Endometrium (tissue), 2 donors: ENCODE data around the gene FCRL6.

ENCODE experiments used
- FAIRE-seq: peaks from 2 replicates; lab custom pipeline; 2012; peaks lifted over from hg19 to GRCh38; lab: Jason Lieb, UNC
- donor health status: control.
- donor health status: control.

The FCRL6 gene

DNA sequence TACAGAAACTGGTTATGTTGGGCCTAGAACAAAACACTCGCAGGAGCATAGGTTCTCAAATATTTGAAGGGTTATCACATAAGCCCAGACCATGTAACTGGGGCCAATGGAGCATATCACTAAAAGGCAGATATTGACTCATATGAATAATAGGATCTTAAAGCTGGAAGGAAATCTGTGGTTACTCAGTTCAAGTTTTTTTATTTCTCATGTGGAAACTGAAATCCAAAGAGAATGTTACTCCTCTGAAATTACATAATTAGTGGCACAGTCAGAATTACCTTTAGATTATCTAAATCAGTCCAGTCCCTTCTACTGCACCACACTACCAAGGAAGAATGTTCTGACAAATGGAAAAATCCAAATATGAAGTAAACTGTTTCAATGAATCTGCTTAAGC is 36.6 kb downstream of the FCRL6 start:
- no peak for FAIRE-seq

DNA sequence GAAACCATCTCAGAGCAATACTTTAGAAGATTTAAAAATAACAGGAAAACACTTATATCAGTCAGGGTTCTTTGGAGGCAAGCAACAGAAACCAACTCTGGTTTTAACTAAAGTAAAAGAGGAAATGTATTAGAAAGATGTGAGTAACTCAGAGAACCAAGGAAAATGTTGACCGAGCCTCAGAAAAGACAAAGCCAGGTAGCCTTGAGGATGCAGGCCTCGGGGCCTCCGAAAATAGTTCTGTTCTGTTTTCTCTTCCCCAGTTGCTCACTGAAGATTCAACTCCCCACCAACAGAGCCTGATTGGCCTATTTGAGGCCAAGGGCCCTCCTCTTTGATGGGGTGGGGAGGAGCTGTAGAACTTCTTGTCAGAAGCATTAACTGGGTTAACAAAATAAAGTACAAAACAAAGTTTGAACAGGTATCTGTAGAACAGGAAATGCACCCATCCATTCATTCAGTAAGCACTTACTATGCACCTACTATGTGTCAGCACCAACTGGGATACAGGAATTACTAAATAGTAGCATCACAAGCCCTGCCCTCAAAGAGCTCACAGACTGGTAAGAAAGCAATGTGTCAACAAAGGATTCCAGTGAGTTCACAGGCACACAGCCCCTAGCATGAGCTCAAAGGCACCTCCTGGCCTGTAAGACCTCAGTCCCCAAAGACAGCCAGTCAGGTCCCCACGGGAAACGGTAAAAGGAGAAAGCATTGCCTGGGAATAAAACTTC is 37.1 kb downstream of the FCRL6 start:
- FAIRE-seq = no peak

DNA sequence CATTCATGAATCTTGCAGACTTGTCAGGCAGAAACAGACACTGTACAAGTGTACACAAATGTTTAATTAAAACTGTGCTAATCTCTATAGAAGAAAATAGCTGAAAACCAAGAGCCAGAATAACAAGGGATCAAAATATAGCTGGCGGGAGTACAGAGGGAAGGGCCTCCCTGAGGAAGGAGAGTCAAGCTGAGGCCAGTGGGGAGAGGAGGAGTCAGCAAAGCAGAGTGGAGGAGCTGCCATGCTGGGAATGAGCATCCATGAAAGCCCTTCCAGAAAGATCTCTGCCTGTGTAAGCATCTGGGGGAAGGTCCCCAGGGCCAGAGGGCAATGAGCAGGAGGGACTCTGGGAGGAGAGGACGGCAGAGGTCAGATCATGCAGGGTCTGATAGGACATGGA is 39.6 kb downstream of the FCRL6 start:
- no peak for FAIRE-seq

DNA sequence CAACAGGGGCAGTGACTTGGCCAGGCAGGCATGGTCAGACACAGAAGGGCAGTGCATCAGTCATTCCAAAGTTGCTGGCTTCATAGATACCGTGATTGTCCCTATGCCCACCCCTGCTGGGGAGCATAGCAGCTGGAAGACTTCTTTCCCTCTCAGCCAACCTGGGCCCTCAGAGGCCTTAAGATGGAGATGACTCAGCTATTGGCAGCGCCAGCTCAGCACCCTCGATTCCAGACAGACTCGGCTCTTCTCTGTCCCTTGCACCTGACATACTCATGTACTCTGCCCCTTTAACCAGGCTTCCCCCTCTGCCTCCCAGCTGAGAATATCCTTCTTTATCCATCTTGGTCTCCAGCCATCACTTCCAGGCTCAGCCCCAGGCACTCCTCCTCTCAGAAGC is 41.3 kb downstream of the FCRL6 start:
- FAIRE-seq = no peak

DNA sequence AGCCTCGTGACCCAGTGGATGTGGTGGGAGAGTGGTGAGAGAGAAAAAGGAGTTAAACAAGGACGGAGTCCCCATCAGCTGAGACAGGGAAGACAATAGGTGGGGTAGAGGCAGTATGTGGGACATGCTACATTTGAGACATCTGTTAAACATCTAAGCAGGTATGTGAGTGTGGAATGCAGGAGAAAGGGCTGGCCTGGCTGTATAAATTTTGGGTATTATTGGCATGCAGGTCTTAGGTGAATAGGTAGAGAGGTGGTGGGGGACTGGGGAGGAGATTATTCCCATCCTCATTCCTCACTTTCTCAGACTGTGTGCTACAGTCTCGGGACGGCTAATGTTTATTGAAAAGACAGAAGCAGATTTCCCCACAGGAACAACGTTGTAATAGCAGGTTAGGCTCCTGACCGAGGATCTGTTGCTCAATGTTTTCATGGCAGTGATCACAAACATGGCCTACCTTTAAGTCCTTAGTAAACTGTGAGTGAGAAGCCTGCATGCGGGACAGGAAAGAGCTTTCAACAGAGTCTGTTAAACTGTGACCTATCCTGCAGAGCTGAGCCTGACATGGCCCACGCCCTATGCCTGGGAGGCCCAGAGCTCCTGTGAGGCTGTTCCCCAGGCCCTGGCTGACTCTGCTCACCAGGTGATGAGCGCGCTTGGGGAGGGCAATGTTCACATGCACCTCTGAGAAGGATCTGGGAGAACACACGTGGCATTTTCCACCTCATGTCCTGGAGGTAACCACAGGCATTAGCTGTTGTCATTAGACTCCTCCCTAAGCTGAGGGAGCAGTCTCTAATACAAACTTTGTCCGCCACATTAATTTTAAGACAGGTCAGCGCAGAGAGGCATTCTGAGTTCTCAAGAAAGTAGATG is 43.8 kb downstream of the FCRL6 start:
- no peak for FAIRE-seq

DNA sequence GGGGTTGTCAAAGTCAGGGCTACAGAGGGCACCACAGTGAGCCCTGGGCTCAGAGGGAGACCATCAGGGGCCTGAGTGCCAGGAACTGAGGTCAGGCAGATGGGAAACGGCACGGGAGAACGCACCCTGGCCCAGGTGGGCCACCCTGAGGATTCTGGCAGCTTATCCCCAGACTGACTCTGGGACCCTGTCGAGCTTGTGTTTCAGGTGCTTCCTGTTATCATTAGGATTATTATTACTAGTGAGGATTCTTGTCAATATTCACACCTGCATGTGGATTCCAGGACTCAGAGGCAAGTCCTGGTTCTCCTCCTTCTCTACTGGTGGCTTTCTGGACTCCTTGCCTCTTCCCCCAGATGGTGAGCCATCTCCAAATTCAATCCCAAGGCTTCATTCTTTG is 45.1 kb downstream of the FCRL6 start:
- FAIRE-seq = no peak

DNA sequence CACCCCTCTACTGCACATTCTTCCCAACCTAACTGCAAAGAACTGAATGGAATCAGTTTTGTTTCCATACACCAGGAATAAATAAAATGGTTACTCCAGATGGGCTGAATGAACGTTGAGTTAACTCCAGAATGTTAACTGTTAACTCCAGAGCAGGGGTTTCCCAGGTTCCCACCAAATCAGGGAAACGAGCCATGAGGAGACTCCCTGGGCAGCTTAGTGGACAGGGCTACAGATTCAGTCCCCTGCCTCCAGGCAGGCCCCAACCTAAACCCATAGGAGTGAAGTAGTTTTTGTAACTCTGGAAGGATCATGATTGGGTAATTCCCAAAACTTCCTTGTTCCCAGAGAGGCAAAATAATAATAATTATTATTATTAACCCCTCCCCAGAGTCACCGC is 46.2 kb downstream of the FCRL6 start:
- FAIRE-seq = no peak

DNA sequence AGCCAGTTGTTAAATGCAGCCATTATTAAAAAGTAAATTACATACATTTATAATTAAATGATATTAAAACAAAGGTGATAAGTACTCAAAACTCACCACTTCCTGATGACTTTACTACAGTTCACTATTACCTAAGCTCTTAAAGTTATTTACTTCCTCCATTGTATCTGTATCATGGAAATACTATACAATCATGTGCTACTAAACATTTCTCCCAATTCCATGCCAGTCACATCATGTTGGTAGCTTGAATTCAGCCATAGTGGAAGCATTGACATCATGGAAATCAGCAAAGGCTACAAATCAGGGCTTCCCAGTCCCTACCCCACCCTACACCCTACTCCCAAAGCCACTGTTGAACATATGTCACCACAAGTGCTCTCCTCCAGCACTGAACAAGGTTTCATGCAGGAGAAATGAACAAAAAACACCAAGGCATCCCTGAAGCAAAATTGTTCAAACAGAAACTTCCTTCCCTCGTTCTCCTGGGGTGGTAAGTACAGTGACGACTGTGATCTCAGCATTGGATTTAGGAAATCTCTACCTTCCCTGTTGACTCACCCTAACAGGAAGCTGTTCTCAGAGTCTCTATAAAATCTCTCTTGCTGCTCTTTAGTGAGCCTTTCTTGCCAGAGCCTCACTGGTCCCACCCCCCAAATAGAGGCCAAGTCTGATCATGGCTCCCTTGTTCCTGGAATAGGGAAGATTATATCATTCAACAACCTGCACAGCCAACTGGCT is 47.6 kb downstream of the FCRL6 start:
- no peak for FAIRE-seq

DNA sequence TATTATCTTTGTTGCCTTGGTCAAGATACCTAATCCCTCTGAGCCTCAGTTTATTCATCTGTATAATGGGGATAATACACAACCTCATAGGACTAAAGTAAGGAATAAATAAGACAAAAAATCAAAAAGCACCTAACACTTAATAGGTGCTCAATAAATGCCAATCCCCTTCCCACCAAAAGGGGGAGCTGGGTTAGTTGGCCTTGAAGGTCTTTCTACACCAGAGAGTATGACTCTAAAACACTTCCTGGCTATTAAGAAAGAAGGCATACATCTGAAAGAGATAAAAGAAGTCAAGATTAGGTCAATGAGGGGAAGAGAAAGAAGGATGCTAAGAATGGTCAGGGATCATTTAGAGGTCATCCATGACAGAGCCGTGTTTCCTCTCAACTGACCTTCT is 49.2 kb downstream of the FCRL6 start:
- no peak for FAIRE-seq

DNA sequence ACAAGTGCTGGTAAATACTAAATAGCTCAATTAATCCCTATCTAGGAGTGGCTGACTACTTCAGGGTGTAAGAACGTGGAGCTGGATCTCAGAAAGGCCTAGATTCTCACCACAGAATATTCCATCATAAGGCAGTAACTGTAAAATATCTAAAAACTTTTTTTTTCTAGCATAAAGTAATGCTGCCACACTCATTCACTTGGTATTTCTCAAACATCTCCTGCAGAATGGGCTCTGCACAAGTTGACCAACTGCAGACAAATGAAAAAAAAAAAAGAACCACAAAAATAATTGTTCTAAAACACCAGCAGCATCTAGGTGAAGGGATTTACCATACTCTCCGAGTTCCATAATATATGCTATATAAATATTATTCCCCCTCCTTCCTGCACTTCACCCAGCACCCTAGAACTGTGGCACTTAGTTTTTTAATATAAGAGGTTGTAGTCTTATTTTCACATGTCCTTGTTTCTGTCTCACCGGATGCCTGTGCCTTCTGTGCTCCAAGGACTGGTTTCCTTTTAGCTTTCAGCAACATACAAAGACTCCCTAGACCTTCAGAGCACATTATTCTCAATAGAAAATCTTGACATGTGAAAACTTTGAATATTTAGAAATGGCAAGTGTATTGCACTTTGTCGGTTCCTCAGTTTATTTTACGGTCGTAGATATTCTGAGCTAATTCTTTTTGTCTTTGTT is 51.4 kb downstream of the FCRL6 start:
- no peak for FAIRE-seq

DNA sequence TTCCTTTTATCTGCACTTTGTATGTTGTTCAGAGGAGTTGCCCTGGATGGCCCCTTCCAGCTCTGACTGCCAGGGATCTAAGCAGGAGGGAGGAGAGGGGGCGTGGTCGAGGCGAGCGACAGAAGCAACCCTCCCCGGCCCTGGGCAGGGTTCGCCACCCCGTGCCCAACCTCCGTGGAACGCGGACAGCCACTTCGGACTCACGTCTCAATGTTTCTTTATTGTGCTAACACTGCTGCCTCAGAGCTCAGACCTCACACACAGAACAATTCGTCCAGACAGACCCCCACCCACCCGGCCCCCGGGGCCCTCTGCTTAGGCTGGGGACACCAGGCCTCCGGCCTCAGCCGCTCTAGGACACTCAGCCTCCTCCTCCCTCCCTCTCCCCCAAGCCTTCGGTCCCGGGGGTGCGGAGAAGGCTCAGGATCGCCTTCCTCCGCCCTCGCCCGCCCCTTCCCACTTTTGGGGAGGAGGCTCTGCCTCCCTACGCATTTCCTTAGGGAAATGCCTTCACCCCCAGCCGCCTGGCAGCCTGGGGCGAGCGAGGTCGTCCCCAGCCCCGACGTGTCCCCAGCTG is 52.0 kb downstream of the FCRL6 start:
- FAIRE-seq = no peak

DNA sequence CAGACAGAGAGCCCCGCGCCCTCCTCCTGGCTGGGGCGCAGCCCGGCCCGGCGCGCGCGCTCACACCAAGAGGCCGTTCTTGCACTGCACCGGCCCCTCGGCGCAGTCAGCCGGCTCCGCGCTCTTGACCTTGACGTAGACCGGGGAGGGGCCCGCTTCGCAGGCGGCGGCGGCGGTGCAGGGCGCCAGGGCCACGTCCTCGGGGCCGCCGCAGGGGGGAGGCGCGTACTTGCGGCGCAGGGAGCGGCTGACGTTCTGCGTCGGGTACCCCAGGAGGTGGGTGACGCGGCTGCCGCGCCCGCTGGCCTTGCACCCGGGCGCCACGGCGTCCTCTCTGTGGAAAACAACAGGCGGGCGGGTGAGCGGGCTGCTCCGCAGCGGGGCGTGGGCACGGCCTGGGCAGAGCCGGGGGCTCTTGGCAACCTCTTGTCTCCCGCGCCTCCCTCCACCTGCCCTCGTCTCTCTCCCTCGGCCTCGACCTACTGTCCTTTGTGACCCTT is 52.6 kb downstream of the FCRL6 start:
- FAIRE-seq = no peak

DNA sequence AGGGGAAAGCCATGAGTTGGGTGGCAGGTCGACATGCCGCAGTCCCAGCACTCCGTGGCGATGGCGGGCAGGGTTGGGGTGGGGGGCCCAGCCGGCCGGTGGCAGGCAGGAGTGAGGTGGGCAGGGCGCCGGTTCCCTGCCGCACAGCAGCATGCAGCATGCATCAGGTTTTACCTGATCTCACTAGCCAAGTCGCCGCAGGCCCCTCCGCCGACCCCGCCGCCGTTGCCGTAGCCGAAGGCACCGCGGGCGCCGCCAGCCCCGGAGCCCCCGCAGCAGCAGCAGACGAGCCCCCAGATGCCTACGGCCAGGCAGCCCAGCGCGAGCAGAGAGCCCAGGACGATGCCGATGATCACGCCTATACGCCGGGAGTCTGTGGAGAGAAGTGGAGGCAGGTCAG is 53.5 kb downstream of the FCRL6 start:
- no peak for FAIRE-seq

DNA sequence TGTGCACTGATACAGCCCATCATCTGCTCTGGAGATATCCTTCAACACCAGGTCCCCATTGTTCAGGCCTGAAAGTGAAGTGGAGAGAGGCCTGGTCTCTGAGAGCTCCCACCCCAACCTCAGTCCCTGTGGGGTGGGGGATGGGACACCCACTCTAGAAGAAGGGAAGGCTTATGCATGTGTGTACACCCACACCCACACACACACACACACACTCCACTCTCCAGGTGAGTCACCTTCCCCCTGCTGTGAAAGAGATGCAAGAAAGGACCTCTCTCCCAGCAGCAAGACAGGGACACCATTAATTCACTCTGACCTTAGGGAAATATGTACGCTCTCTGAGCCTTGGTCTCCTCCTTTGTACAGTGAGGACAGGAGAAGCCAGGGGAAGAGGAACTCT is 54.4 kb downstream of the FCRL6 start:
- no peak for FAIRE-seq

DNA sequence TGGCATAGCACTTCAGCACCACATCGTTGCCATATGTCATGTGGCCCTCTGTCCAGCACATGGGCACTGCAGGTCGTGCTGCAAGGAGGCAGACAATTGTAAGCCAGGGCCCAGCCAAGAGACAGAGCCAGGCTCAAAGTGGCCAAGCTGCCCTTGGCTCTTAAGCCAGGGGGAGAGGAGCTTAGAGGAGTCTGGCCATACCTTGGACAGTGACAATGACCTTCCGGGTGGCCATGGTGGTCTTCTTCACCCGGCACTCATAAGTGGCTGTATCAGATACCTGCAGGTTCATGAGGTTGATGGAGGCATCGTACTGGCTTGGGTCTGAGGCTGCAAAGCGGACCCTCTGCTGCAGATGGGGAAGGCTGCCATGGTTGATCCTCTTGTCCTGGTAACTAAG is 55.7 kb downstream of the FCRL6 start:
- no peak for FAIRE-seq

DNA sequence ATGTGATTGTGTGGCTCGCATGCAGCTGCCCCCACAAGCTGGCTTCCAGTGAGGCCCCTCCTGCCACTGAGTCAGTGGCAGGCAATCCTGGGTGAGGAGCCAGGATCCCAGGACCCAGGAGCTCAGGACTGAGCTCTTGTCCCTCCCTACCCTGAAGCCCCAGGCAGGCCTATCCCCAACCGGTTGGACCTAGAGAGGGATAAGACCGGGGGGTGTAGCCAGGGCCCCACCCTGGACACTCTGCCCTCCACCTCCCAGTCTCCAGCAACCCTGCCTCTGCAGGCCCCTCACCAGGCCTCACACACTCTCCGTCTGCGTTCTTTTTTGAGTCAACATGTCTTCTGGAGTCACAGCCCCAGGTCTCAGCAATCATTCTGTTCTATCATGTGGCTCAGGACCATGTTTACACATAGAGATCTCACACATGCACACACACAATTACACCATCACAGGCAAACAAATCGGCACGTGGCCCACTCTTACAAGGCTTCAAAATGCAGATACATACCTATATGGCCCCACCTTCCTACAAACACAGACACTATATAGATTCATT is 57.7 kb downstream of the FCRL6 start:
- no peak for FAIRE-seq

DNA sequence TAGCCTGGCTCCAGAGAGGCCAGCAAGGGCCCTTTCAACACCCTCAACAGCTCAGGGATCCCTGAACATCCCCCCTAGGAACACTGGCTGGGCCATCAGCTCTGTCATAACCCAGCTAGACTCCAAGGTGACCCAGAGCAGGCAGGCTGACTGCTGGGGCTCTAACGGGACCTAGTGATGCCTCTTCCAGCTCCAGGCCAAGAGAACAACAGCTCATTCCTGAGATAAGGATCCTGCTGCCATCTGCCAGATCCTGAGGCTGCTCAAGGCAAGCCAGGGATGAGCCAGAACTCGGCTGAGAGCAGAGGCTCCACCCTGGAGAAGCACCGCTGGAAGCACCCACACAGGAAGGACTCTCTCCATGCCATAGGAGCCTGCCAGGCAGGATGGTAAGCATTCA is 58.3 kb downstream of the FCRL6 start:
- FAIRE-seq = no peak

DNA sequence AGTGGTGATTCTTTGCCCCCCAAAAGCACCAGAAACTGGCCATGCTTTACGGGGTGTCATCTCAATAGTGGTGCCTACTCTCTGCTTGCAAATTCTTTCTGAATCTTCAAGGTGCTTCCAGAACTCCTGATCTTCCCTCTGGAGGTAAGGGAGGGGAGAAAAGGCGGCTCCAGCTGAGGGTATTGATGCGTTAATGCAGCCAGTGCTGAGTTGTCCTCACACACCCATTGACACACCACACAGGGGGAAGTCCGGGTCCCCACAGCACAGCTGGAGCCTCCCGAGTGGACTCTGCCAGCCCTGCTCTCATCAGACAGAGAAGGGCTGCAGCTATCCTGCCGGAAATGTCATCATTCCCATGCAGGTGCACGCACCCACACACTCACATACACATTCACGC is 59.1 kb downstream of the FCRL6 start:
- FAIRE-seq = no peak

DNA sequence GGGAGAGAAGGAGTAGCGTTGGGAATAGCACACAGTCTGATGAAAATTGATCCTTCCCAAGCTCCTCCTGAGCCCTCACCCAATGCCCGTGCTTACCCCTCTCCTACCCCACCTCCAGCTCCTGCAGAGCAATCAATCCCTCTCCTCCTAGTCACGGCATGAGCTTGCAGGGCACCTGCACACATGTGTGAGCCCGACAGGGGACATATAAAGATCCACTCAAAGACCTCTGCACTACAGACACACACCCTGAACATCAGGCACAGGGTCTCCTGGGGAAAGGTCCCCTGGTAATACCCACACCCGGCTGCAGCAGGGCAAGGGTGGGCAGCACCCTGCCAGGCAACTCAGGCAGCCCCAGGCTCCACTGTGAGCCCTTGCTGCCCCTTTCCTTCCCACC is 59.9 kb downstream of the FCRL6 start:
- no peak for FAIRE-seq

DNA sequence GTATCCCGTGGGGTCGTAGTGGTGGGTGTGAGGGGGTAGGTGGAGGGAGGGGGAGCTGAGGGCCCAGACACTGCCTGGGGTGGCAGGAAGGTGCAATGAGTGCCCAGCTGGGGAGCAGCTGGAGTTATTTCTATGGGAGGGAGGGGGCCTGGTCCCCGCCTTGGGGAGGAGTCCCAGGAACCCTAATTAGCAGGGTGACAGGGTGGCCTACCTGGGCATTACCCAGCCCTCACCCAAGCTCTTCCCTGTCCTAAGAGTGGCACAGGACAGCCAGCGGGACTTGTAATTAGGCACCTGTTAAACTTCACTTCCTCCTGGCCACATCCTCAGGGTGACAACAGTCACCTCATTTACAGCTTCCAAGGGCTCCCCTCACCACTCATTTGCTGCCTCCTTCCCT is 60.4 kb downstream of the FCRL6 start, which contains the start of gene VSIG8:
Gene VSIG8 (minus strand): TSS at position 101 of the 400 bp plus-strand sequence. CDS start 136 bp downstream, outside the sequence.
- no peak for FAIRE-seq

DNA sequence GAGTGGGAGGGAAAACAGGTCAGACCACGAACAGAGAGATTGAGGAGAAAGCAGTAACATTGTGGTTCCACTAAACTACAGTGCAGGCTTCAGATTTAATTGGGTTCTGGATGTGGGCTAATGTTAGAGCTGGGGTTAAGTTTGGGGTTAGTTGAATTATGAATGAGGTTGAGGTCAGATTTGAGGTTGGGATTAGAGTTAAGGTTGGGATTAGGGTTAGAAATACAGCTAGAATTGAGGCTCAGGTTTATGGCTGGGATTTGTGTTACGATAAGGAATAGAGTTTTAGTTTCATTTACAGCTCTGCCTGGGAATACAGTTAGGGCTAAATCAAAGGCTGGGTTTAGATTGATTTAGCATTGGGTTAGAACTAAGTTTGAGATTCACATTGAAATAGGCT is 62.1 kb downstream of the FCRL6 start:
- FAIRE-seq = no peak
